Measurements from ENCODE around the gene RHBG. TPM values are rescaled to one million over a fixed set of nuclear protein-coding genes. Genes with fewer than 3 reads are reported as not detected.

RHBG gene
- total RNA-seq, 1 donor from 2014 or later, result 0.31 TPM

DNA sequence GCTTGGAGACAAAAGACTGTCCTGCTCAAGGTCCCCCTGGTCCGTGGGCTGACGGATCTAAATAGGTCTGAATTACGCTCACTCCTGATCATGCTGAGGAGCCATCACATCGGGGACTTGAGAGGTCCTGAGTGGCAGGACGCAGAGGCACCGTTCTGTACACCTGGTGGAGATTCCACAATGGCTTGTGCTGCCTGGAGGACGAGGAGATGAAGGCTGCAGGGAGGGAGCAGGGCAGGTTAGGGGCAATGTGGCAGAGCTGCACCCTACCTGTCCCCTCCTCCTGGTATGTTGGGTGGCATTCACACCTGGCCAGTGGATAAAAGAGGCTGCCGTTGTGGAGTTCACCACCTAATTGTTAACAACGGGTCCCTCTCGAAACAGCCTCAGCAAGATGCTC, 38.7 kb downstream of the RHBG start:
- DNase-seq, result no peak

GRCh38 chr1:156409439-156409838, 40.4 kb downstream of the RHBG start:
- no peak for DNase-seq

DNA sequence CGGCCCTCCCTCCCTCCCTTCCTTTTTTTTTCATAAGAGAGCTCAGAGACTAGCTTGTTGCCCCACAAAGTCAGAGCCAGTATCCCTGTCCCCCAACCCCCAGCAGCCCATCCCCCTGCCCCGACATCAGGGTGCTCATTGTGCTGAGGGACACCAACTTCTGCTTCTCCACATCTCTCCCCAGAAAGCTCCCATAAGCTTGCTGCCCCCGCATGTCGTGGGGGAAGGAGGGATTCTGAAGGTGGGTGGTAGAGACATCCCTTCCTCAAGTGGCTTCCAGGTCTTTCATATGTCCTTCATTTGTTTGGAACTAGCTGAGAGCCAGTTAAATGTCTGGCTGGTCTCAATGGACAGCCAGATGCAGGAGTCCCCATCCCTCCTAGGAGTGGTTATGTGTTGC, 41.2 kb downstream of the RHBG start:
- no peak for DNase-seq

DNA sequence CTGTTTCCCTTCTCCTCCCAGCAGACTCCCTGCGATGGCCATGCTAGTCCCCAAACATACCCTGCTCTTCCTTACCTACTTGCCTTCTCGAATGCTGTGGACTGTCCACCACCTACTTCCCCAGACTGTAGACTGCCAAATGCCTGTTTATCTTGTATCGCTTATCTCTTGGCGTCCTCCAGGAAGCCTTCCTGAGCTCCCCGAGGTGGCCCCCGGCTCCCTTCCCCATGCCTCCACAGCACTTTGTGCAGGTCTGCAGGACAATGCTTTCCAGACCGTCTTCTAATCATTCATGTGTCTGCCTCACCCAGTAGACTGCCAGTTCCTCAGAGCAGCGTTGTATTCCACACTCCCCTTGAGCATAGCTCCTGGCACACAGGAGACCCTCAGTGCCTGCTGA, 41.7 kb downstream of the RHBG start:
- no peak for DNase-seq

- DNase-seq, result no peak
These were observed 43.8 kb downstream of the RHBG start for GRCh38 chr1:156412653-156413321.

GRCh38 chr1:156413391-156414246, 44.6 kb downstream of the RHBG start:
- DNase-seq, result no peak

DNA sequence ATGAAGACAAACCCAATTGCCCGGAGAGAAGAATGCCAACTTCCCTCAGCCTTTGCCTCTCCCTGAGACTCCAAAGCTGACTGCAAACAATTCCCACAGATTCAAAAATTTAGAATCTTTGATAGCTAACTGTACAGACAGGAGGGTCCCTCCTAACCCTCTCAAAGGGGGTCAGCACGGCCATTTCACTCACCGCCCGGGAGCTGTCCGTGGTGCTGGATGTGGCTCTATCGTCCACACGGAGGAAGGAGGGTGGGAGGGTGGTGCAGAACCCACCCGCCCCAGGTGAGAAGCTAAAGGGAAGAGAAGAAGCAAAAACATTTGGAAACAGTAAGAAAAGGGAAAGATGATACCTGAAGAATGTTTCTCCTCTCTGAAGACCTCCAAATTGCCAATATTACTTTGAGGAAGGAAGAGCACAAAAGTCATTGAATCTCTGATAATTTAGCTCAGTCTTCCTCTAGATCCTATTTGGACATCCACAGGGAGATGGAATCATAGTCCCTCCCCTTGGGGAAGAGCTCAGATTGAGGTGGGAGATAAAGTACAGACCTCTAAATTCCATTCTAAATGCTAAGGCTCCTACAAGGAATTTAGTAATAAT, 45.6 kb downstream of the RHBG start:
- peak; percentile 27 for DNase-seq

- DNase-seq, result no peak
These were observed 48.0 kb downstream of the RHBG start for GRCh38 chr1:156416993-156417392.

- no peak for DNase-seq
These were observed 48.5 kb downstream of the RHBG start for GRCh38 chr1:156417401-156418020.

GRCh38 chr1:156418416-156419070, 49.5 kb downstream of the RHBG start:
- DNase-seq, result no peak

- no peak for DNase-seq
These were observed 50.8 kb downstream of the RHBG start for GRCh38 chr1:156419854-156420204.

GRCh38 chr1:156420205-156421061, 51.4 kb downstream of the RHBG start:
- DNase-seq, result no peak

DNA sequence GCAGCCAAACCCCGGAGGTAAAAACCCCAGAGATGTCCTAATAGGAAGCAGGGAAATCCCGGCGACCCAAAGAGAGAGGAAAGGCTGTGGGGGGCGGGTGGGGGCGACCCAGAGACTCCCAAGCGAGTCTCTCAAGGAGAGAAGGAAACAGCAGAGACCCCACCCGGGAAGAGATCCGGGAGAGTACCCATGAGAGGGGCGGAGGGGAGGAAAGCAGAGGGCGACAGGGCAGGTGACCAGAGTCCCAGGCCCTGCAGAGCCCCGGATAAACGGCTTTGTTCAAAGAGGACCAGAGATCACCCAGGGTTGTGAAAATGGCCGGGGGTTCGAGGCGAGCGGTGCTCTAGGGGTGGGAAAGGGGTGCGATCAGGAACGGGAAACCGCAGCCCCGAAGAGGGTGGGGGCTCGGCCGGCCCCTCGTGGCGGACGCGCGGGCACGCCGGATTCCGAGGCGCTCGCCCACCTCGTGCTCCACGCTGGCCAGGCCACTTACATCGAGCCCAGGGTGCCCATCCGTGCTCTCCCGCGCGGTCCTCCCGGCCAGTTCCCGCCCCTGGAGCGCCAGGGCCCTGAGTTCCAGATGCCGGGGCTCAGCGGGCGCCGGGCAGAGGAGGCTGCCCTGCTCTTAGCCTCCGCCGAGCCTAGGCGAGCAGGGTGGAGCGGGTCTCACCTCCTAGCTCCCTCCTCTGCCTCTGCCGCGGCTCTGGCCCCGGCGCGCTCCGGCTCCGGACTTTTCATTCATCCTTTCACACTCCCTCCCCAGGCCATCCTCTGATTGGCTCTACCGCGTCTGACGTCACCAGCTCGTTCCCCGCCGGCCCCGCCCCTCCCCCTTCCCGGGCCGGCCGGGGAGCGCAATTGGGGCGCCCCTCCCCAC, 52.3 kb downstream of the RHBG start:
- DNase-seq, result peak; percentile 78

GRCh38 chr1:156421939-156422601, 53.1 kb downstream of the RHBG start:
- DNase-seq, result no peak

DNA sequence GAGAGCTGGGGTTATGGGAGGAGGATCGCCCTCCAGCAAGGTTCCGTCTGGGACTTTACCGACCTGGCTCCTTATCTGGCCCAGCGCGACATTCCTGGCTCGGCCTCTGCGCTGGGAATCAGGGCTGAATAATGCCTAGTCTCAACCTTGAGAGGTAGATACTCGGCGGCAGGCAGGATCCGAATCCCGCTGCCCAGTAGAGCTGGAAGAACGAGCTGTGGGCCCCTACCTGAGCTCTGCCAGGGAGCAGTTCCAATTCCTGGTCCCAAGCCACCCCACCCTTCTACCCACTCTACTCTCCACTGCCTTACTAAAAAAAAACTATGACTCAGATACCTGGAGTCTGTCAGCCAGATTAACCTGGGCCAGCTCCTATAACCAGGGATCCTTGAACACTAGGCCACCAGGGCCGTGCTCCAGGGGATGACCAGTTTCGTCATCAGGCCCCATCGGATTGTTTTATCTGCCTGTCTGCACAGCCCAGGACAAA, 53.6 kb downstream of the RHBG start:
- no peak for DNase-seq

GRCh38 chr1:156423422-156424352, 54.7 kb downstream of the RHBG start:
- no peak for DNase-seq

DNA sequence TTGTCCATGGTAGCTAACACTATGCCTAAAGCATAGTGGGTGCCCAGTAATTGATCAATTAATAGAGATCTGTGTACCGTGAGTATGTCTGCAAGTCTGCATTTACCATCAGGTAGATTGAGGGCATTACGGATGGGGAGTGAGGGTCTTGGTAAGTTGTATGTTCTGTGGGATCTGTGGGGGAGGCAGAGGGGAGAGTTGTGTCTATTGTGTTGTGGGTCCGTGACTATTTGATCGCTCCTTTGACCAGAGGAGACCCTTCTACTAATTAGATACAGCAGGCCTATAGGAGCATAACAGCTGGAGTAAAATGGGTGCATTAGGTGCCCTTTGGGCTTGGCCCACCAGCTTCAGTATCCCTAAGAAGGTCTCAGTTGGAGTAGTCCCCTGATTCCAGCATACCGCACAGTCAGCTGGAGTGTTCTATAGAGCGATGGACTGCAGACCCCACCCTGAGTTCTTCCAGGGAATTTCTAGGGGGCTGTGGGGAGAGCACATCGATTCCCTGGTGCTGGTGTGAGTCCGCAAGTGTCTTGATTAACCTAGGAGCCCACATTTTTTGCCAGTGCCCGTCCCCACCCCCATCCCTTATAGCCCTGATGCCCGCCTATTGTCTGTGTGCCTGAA, 55.9 kb downstream of the RHBG start:
- DNase-seq, result no peak

GRCh38 chr1:156425943-156426342, 56.9 kb downstream of the RHBG start:
- no peak for DNase-seq
